GM12891 (cell line): Measurements from ENCODE around the gene BAD.

ENCODE experiments used
- DNase-seq: peaks from one replicate; pipeline ENCODE4 v3.0.0; 2011; ENCODE audit warnings: low spot score; ENCODE audit not compliant: insufficient read length
- FAIRE-seq: peaks from 2 replicates; lab custom pipeline; 2011; peaks lifted over from hg19 to GRCh38; lab: Jason Lieb, UNC
- PAX5 ChIP-seq: IDR thresholded peaks from 2 replicates; pipeline ENCODE4 v1.6.1; 2011; ENCODE audit warnings: low read length, moderate library complexity, mild to moderate bottlenecking; ENCODE audit not compliant: insufficient read depth, severe bottlenecking
- POLR2A ChIP-seq: IDR thresholded peaks from 2 replicates; pipeline ENCODE4 v1.6.1; 2011; ENCODE audit warnings: low read depth, low read length, control low read depth
- POLR2AphosphoS5 ChIP-seq: IDR thresholded peaks from 2 replicates; pipeline ENCODE4 v1.6.1; 2011; ENCODE audit warnings: low read depth, low read length, control low read depth
- POU2F2 ChIP-seq: IDR thresholded peaks from 2 replicates; pipeline ENCODE4 v1.6.1; 2011; ENCODE audit warnings: low read depth, mild to moderate bottlenecking, control low read depth, low read length, moderate library complexity
- SPI1 ChIP-seq: IDR thresholded peaks from 2 replicates; pipeline ENCODE4 v1.6.1; 2011; ENCODE audit warnings: low read depth, low read length, control low read depth
- TAF1 ChIP-seq: IDR thresholded peaks from 2 replicates; pipeline ENCODE4 v1.6.1; 2011; ENCODE audit warnings: low read depth, low read length, control low read depth

Gene BAD

DNA sequence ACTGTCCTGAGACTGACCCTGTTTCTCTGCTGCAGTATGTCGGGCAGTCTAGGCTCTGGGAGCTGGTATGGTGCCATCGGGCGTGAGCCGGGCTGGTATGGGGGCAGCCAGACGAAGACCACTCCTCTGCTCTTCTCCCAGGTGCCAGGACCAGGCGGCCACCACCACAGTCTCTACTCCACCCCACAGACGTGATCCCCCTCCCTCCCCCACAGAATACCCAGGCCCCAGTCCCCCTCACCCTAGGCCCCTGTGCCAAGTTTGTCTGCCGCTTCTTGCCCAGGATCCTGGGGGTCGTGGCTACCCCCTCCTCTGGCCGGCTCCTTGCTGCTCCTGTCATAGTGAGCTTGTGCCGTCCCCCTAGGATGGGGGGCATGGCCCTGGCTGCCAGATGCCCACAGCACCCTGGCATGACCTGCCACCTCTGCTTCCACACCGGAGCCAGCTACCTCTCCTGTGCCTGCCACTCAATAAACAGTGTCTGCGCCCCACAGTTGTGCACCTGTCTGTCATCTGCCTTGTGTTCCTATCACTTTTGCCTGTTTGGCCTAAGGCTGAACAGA is 4.6 kb upstream of the BAD start:
- FAIRE-seq (no peak), DNase-seq (no peak)
- TF ChIP-seq TAF1 (no peak), POLR2AphosphoS5 (no peak), POLR2A (no peak), SPI1 (no peak), POU2F2 (no peak), PAX5 (no peak)

DNA sequence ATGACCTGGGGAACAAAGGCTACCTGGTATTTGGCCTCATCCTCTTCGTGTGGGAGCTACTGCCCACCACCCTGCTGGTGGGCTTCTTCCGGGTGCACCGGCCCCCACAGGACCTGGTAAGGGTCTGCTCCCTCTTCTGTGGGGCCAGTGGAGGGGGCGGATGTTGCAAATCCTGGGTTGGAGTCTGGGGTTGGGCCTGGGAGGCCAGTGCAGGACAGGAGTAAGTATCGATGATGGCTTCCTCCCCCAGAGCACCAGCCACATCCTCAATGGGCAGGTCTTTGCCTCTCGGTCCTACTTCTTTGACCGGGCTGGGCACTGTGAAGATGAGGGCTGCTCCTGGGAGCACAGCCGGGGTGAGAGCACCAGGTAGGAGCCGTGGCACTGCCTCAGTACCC is 3.9 kb upstream of the BAD start:
- TF ChIP-seq PAX5 (no peak), POLR2A (no peak), POU2F2 (no peak), POLR2AphosphoS5 (no peak), TAF1 (no peak), SPI1 (no peak)
- DNase-seq (no peak), FAIRE-seq (no peak)

- no peak for DNase-seq
- no peak for TF ChIP-seq POLR2AphosphoS5
- no peak for TF ChIP-seq SPI1
- TF ChIP-seq TAF1 = no peak
- no peak for TF ChIP-seq POLR2A
- FAIRE-seq = no peak
Measured at GRCh38 chr11:64287676-64288352, 3.3 kb upstream of the BAD start.

DNA sequence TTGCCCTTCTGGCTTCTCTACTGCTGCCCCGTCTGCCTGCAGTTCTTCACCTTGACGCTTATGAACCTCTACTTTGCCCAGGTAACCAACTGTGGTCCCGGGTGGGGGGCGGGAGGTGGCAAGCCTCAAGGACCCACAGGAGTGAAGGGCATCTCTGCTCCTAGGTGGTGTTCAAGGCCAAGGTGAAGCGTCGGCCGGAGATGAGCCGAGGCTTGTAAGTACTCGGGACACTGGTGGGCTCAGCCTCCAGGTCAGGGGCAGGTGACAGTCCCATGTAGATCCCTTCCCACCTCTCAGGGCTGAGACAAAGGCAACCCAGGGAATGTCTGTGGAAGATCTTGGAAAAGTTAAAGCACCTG is 2.3 kb upstream of the BAD start:
- DNase-seq (no peak), FAIRE-seq (no peak)
- no peak for TF ChIP-seq SPI1
- no peak for TF ChIP-seq POLR2A
- no peak for TF ChIP-seq POU2F2
- TF ChIP-seq PAX5 = no peak
- TF ChIP-seq POLR2AphosphoS5 = no peak
- TF ChIP-seq TAF1 = no peak

DNA sequence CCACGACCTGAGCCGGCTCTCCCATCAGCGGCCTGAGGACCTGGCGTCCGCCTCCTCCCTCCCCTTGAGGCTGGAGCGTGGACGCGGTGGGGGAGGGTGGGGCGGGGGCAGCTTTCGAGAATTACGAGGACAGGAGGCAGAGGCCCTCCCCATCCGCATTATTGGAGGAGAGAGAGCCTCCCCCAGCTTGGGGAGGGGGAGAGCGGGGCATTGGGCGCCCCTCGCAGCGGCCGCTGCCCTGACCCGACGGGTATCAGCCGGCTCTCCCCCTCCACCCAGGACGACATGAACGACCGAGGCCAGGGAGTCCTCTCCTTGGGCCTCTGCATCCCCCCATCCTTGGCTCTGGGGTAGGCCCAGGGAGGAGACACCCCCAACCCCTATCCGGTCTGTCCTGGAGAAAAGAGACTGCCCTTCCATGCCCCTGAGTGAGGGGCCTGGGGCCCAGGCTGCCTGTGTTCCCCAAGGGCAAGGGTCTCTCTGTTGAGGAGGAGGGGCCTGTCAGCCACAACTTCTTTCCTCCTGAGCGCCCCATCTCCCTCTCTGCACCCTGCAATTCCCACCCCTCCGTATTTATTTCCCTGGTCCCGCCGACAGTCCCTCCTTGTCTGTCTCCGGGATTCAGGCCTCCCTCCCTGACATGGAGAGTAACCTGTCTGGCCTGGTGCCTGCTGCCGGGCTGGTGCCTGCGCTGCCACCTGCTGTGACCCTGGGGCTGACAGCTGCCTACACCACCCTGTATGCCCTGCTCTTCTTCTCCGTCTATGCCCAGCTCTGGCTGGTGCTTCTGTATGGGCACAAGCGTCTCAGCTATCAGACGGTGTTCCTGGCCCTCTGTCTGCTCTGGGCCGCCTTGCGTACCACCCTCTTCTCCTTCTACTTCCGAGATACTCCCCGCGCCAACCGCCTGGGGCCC is 1.7 kb upstream of the BAD start:
- no peak for DNase-seq
- peak; percentile 72 for FAIRE-seq
- no peak for TF ChIP-seq POLR2A
- TF ChIP-seq TAF1 = no peak
- no peak for TF ChIP-seq SPI1
- TF ChIP-seq PAX5 = no peak
- TF ChIP-seq POLR2AphosphoS5 = no peak
- no peak for TF ChIP-seq POU2F2

DNA sequence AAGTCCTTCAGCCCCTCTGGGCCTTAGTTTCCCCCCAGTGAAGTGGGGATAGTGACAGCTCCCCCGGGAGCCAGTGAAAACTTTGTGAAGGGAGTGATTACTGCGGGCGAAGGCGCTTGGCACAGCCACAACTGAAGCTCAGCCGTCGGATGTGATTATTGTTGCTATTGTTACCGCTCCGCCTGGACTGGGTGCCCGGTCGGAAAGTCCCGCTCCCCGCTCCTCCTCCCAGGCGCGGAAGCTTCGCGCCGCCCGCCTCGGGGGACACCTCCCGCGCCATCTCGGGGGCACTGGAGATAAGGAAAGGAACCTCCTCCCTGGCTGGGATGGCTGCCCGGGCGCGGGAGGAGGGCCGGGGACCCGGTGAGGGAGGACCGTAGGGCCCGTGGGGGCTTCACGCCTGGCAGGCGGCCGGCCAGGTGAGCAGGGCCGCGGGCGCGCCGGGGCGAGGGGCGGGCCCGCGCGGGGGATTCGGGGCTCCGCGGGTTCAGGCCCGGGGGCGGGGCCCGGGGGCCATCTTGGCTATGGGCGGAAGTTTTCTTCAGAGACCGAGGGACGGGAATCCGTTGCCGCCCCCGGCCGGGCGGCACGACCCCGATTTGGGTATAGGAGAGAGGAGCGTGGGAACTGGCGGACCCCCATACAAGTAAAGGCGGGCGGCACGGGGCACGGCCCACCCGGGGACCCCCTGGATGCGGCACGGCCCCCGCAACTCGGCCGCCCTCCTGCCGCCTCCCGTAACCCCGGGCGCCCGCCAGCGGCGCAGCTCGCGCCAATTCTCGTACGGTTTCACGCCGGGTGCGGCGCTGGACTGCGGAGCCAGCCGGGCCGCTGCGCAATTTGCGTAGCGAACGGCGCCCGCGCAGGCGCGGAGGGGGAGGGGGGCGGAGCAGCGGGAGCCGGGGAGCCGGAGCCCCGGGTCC is 758 bp upstream of the BAD start, which contains the start of gene GPR137:
Gene GPR137, plus strand, starts transcription at position 887 of the 923 bp plus-strand sequence. CDS start 677 bp downstream, outside the sequence.
- DNase-seq = peak; percentile 97
- no peak for TF ChIP-seq POU2F2
- 0 out of 2 replicates have a peak, but pooled peaks have one; percentile 7 for TF ChIP-seq POLR2AphosphoS5
- no peak for TF ChIP-seq PAX5
- peak; percentile 99 for FAIRE-seq

DNA sequence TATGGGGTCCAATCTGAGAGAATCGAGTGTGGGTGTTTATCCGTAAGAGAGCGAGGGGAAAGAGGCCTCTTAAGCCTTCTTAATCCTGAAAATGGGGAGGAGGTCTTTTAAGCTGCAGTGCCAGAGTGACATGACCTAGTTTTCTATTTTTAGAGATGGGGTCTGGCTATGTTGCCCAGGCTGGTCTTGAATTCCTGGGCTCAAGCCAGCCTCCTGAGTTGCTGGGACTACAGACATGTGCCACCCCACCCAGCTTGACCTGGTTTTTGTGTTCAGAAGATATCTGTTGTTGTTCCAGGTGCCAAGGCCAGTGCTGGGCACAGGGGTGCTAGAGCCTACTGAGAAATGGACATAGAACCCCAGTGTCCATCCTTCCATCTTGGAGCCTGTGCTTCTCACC is 1.4 kb downstream of the BAD start:
- no peak for FAIRE-seq
- TF ChIP-seq PAX5 (no peak), TAF1 (no peak), POU2F2 (no peak), POLR2AphosphoS5 (no peak), SPI1 (no peak), POLR2A (no peak)
- no peak for DNase-seq

- TF ChIP-seq POLR2AphosphoS5 (no peak), POLR2A (no peak), TAF1 (no peak), PAX5 (no peak), SPI1 (no peak), POU2F2 (no peak)
- FAIRE-seq = no peak
Measured at GRCh38 chr11:64281957-64282770, 2.3 kb downstream of the BAD start.

More at GRCh38 chr11:64281957-64282770, 2.3 kb downstream of the BAD start:
- DNase-seq = no peak
